Stimulated activated CD4-positive, alpha-beta T cell treated with anti-CD3 and anti-CD28 coated beads, Interleukin-4, amount 100 ng/mL, for 24 hours (primary cell): ENCODE results near the gene LHX1.

Experiments
- DNase-seq: peaks from one replicate; pipeline ENCODE4 v3.0.0-alpha.2; 2020

Gene LHX1

GRCh38 chr17:36923814-36924221 lies 13.5 kb upstream of the LHX1 start:
- DNase-seq = no peak

DNA sequence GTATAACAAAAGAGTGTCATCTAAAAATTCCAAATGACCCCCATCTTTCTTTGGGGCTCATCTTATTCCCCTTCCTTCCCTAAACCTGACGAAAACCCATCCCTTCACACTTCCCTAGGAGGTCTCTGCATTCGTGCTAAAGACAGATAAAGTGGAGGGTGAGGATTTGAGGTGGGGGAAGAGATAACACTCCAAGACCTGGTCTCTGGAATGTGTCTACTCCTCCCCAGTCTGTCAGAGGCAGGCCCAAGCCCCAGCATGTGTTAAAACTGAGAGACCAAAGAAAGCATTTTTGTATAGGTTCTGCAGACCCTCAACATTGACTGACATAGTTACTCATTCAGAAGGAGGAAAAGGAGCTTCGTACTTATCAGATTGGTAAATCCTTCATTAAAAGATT lies 11.0 kb upstream of the LHX1 start:
- DNase-seq = no peak

DNA sequence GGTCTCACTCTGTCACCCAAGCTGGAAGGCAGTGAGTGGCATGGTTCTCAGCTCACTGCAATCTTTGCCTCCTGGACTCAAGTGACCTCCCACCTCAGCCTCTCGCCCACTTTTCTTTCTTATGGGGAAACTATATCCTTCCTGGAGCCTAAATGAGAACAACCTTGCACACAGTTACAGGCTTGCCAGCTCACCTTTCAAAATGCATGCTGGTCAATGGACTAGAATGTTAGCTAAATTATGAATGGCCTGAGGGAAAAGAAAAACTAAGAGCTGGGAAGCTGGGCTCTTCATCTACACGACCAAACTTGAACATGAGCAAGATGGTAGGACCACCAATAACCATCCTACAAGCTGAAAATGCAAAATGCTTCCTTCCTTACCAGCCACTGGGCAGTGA lies 10.6 kb upstream of the LHX1 start:
- DNase-seq = no peak

GRCh38 chr17:36928471-36929345 lies 8.6 kb upstream of the LHX1 start:
- DNase-seq = no peak

- no peak for DNase-seq
These were observed 7.3 kb upstream of the LHX1 start for GRCh38 chr17:36929851-36930582.

- DNase-seq = no peak
These were observed 6.7 kb upstream of the LHX1 start for GRCh38 chr17:36930583-36930900.

DNA sequence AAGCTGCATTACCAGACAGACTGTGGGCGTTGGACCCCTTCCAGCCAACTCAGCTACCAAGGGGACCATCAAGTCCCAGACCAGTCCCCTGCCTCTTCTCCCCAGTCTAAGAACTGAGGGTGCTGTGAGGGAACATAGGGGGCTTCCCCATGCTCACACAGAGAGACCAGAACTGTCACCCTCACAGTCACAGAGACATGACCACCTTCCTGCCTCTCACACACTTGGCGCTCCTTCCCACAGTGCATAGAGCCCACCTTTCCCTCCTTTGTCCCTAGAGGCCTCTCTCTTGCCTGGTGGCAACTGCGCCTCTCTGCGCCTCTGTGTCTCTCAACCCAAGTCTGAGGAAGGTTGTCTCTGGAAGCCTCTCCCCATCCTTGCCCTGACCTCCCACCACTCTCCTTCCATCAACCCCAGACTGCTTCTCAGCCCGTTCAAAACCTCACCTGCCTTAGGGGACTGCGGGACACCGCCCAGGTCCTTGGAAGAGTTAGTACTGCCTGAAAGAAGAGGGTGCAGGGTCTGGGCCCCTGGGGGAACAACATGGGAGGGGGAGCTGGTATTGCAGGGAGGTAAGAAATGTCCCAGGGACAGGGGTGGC lies 6.1 kb upstream of the LHX1 start:
- no peak for DNase-seq

GRCh38 chr17:36931697-36932382 lies 5.4 kb upstream of the LHX1 start:
- no peak for DNase-seq

- no peak for DNase-seq
These were observed 4.9 kb upstream of the LHX1 start for GRCh38 chr17:36932383-36932693.

- DNase-seq = no peak
These were observed 4.4 kb upstream of the LHX1 start for GRCh38 chr17:36932694-36933511.

DNA sequence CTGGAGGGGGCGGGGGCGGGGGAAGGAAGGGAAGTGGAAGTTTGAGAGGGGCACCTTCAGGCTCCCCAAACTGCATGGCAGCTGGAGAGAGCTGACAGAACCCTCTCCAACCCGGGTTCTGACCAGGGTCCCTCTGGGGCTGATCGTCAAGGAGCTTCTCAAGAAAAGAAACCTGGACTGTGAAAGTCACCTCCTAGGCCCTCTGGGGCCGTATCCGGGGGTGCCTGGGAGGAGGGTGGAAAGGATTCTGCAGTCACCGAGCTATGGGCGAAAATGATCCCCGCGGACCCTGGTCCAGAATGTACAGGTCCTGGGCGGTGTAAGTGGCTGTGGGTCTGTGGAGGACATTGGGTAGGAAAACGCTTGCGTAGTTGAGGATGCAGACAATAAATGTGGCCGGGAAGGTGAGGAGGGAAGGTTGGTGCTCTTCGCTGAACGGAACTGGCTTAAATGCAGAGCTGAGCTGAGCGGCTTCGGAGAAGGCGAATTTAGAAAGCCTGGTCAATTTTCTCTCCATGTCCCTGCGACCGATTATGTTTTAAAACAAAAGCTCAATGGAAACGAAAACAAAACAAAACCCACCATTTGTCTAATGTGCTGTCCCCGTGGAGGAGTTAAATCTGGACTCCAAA lies 3.6 kb upstream of the LHX1 start:
- no peak for DNase-seq

- DNase-seq = no peak
These were observed 3.1 kb upstream of the LHX1 start for GRCh38 chr17:36934144-36934691.

- DNase-seq = no peak
These were observed 2.3 kb upstream of the LHX1 start for GRCh38 chr17:36934692-36935630.

- no peak for DNase-seq
These were observed 1.4 kb upstream of the LHX1 start for GRCh38 chr17:36935671-36936454.

DNA sequence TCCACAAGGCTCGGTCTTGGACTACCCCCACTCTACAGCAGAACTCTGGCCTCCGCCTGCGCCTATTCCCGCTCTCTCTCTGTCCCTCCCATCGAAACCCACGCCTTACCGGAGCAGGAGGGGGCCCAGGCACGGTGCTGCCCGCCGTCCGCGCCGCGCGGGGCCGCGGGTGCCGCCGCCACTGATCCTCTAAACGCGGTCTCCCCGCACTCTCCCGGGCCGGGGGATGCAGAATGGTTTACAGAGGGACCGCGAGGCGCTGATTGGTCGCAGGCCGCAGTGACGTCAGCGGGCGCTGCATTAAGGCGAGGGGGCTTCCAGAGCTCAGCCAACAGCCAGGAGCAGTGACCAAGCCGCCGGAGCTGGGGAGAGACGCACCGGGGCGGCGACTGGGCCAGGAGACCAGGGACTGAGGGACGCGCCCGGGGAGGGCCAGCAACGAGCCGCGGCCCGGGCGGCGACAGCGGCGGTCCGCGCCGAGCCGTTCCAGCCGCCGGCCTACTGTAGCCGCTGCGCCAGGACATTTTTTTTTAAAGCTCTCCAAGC lies 747 bp upstream of the LHX1 start:
- no peak for DNase-seq

DNA sequence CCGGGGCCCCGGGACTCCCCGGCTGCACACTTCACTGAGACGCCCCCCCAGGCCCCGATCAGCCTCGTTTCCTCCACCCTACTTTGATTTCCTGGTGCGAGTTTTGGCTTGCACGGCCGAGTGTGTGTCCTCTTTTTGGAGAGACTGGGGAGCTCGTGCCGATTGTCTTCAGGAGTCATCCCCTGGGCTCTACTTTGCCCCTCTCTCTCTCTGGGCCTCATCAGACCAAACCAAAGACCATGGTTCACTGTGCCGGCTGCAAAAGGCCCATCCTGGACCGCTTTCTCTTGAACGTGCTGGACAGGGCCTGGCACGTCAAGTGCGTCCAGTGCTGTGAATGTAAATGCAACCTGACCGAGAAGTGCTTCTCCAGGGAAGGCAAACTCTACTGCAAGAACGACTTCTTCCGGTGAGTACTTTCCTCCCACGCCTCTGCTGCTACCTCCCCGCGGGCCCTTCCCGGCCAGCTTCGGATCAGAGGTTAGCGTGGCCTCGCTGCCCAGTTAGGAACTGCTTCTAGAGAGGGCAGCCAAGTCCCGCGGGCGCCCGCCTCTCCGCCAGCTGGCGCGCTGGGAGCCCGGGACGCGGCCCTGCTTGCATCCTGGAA lies 787 bp downstream of the LHX1 start:
- DNase-seq = no peak

DNA sequence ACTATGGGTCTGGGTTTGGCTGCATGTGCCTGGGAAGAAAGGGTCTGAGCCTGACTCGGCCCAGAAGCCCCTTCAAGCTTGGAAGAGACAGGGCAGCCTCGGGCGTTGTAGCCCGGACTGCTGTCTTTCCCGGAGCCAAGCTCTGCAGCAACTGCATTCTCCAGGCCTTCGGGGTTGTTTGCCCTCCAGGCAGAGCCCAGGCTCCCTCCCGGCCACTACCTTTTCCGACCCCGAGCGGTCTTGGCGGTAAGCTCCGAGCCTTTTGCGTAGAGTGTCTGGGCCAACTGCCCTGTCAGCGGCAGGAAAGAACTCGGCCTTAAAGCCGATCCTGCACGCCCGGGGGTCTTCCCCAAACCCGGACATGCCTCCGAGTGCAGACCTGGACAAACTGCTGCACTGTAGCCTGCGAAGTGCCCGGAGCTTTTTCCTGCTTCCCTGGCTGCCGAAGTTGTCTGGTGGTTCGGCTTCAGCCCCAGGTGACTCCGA lies 1.3 kb downstream of the LHX1 start:
- DNase-seq = no peak

DNA sequence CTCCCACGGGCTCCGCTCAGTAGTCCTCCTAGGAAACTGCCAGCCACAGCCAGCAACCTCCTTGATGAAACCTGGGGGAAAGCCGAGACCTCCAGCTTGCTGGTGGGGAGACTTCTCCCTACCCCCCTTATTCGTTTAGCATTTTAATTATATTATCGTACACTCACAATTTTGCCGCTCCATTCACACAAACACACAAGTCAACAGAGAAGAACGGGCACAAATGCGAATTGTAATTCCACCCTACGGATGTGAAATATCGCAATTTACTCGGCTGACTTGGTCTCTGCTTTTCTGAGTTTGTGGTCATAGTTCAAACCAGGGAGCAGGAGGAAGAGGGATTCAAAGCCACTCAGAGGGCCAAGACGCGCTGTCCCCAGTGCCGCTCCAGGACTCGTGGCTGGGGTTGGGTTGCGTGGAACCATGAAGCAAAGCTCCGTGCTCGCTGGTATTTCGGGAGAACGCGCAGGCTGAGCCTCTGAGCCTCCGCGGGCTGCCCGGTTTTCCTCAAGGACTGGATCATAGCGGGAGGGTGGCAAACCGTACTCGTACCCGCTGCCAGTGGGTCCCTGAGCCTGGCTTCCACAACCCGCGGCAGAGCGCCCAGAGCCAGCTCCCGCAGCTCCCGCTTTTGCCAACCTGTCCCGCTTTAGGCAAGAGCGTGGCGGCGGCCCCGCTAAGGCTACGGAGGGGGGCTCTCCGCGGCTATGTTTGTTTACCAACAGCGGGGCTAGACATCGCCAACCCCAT lies 2.0 kb downstream of the LHX1 start:
- DNase-seq = no peak
